Subcutaneous adipose tissue (tissue), 4 donors: Measurements from ENCODE around the gene PM20D1. TPM values are rescaled to one million over a fixed set of nuclear protein-coding genes. Genes with fewer than 3 reads are reported as not detected.

Experiments used
- total RNA-seq, 4 donors: library from RNA; depleted of rRNA; stranded (reverse); fragments of >200 nt; gene quantifications; one replicate each; pipeline ENCODE4 v1.1.0, GENCODE V29; 2016
- TF ChIP-seq, protein P1 (sequence below): fragments of 450-650 bp; IDR thresholded peaks from one replicate; pipeline ENCODE4 v1.5.1; 2016; ENCODE audit warnings: low read depth, mild to moderate bottlenecking, control low read depth, antibody characterized with exemption, moderate library complexity

PM20D1 gene
- total RNA-seq, 4 donors from 2014 or later = 0.17 TPM; not detected in 3

DNA sequence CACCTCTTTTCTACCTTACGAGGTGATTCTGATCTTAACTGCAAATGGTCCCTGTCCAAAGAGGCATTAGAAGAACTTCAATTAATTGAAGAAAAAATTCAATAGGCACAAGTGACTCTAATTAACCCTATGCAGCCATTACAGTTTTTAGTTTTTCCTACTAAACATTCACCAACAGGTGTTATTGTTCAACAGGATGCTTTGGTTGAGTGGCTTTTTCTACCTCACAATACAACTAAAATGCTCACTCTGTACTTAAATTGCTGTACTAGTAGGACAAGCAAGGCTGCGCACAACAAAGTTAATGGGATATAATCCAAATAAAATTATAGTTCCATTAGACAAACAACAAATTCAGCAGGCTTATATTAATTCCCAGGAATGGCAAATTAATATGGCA lies 11.6 kb upstream of the PM20D1 start:
- TF ChIP-seq, protein P1, sequence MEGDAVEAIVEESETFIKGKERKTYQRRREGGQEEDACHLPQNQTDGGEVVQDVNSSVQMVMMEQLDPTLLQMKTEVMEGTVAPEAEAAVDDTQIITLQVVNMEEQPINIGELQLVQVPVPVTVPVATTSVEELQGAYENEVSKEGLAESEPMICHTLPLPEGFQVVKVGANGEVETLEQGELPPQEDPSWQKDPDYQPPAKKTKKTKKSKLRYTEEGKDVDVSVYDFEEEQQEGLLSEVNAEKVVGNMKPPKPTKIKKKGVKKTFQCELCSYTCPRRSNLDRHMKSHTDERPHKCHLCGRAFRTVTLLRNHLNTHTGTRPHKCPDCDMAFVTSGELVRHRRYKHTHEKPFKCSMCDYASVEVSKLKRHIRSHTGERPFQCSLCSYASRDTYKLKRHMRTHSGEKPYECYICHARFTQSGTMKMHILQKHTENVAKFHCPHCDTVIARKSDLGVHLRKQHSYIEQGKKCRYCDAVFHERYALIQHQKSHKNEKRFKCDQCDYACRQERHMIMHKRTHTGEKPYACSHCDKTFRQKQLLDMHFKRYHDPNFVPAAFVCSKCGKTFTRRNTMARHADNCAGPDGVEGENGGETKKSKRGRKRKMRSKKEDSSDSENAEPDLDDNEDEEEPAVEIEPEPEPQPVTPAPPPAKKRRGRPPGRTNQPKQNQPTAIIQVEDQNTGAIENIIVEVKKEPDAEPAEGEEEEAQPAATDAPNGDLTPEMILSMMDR = no peak

DNA sequence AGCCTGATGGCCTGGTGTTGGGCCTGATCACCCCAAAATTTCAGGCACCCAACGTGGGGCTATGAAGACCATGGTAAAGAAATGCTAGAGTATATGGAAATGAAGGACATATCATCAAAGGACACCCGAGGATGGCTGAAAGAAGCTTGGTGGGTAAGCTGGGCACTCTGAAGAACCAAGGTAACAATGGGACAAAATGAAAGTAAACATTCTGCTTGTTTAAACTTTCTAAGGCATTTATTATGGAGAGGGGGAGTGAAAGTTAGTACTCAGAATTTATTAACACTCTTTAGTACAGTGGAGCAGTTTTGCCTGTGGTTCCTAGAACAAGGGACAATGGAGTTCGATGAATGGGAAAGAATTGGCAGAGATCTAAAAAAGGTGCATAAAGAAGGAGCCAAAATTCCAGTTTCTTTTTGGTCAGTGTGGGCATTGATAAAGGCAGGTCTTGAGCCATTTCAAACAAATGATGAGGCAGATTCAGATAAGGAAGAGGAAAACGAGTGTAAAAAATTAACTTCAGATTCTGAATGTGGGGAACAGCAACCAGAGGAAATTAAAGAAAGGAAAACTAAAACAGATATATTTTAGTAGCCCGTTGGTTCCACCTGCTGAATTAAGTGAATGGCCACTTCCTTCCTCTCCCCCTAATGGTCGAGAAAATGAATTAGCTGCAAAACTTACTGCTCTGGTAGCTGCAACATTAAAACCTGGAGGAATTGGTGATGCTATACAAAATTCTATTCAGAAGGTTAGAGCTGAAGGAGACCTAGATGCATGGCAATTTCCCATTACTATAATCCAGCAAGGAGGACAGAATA lies 8.4 kb upstream of the PM20D1 start:
- TF ChIP-seq, protein P1 = no peak

DNA sequence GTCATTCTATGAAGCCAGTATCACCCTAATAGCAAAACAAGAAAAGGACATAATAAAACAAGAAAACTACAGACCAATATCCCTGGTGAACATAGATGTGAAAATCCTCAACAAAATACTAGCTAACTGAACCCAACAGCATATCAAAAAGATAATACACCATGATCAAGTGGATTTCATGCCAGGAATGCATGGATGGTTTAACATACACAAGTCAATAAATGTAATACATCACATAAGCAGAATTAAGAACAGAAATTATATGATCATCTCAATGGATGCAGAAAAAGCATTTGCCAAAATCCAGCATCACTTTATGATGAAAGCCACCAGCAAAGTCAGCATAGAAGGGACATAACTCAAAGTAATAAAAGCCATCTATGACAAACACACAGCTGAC lies 6.5 kb upstream of the PM20D1 start:
- TF ChIP-seq, protein P1 = no peak

DNA sequence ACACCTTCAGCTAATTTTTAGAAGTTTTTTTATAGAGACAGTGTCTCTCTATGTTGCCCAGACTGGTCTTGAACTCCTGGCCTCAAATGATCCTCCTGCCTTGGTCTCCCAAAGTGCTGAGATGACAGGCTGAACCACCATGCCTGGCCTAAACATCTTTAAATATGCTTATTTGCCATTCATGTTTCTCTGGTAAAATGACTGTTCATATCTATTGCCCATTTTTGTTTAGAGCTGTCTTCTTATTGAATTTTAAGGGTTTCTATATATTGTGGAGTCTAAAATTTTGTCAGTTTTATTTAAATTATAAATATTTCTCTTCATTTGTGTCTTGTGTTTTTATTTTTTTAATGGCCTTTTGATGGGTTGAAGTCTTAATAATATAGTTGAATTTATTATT lies 3.0 kb upstream of the PM20D1 start:
- TF ChIP-seq, protein P1 = no peak

DNA sequence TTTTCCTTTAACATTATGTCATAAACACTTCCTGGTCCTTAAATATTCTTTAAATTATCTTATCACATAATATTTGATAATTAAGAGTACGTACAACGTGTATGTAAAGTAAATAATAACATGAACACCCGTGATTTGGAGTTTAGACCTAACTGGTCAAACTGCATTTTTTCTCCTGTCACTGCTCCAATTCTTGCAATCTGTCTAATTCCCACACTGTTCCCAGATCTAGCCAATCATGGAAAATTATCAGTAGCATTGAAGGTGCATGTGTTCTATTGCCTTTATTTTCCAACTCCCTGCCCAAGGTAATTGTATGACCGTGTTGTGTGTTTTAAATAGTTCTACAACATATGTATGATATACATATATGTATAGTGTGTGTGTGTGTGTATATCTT lies 2.1 kb upstream of the PM20D1 start:
- TF ChIP-seq, protein P1 = no peak

DNA sequence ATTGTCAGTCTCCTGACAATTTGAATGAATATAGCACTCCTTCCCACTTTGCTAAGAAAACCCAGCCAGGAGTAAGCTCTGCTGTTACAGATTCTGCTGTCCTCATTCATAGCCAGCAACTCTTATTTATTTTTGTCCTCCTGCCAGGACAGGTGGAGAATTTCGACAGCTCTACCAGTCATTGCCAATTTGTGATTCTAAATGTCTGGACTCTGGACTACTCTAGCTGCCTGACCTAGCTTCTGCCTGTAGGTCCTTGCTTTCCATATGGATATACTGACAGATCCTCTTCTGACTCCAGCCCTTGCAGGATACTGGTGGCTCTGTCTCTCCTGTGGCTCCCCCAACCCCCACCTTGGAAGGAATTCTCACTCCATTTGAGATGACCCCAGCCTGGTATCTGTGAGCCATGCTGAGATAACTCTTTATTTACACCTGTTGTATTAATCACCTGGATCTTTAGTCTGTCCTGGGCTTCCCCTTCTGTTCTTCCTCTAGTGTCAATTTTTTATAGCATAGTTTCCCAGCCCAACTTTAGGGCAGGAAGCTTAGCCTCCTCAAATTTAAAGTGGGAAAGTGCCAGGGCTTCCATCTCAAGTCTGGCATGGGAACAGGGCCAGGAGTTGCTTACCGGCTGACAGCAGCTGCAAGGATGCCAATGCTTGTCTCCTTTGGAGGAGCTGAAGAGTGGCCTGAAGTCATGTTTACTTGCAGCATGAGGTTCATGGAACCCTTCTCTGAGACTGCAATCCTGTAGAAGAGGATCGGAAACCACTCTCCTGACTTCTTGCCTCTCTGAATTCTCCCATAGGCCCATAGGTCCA lies 6.7 kb downstream of the PM20D1 start:
- TF ChIP-seq, protein P1 = no peak

DNA sequence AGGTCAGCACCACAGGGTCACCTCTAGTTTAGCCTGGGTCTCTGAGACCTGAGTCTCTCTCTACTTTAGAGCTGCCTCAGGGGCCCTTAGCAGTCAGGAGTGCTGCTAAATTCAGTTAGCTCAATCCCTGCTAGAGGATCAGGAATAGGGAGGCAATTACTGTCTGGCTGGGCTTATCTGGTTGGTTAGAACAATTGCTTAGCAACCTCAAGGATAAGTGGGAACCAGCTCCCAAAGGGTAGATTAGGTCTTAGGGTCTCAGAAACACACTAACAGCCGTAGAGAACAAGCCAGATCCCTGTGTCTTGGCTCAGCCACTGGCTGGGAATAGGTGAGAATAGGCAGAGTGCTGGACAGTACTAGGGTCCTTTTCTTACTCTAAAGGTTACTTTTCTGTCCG lies 7.7 kb downstream of the PM20D1 start:
- TF ChIP-seq, protein P1 = no peak
